Cardiac muscle cell (in vitro differentiated cells and primary cell): ENCODE results near the gene OBSCN. TPM values are rescaled to one million over a fixed set of nuclear protein-coding genes. Genes with fewer than 3 reads are reported as not detected.

ENCODE experiments used
- DNase-seq, 2 donors: peaks; one replicate each; pipeline versions ENCODE4 v3.0.0 to v3.0.0-alpha.2; 2010 to 2017; ENCODE audit warnings: low read depth in 1 of 2, low spot score in 1 of 2
- H3K27ac ChIP-seq: fragments of 200-600 bp; sonication (generic); 2 replicates; pipeline ENCODE4 v1.5.1; 2016
- H3K27me3 ChIP-seq: fragments of 200-600 bp; sonication (generic); 2 replicates; pipeline ENCODE4 v1.6.0; 2016; ENCODE audit warnings: control low read depth
- H3K36me3 ChIP-seq: fragments of 200-600 bp; sonication (generic); 2 replicates; pipeline ENCODE4 v1.5.1; 2016; ENCODE audit warnings: control low read depth
- H3K4me1 ChIP-seq: fragments of 200-600 bp; sonication (generic); 2 replicates; pipeline ENCODE4 v1.8.1; 2017; ENCODE audit warnings: low read depth, mild to moderate bottlenecking, mixed run types
- H3K4me3 ChIP-seq: fragments of 200-600 bp; sonication (generic); 2 replicates; pipeline ENCODE4 v1.5.1; 2016; ENCODE audit warnings: mild to moderate bottlenecking
- H3K9me3 ChIP-seq: fragments of 200-600 bp; sonication (generic); 2 replicates; pipeline ENCODE4 v1.5.1; 2017; ENCODE audit warnings: low read depth, mild to moderate bottlenecking, control low read depth
- polyA plus RNA-seq: library from polyadenylated mRNA; unstranded; fragments of >200 nt; fragmentation: Nextera tagmentation; extraction: Ambion mirVana; gene quantifications from 2 replicates; pipeline ENCODE4 v1.2.1, GENCODE V29; 2016
- total RNA-seq: library from RNA; depleted of rRNA; stranded (reverse); fragments of >200 nt; gene quantifications from 2 replicates; pipeline ENCODE4 v1.2.3, GENCODE V29; 2016
- TF ChIP-seq, protein P1 (sequence below): IDR thresholded peaks from 2 replicates; pipeline ENCODE4 v1.5.1; 2012; ENCODE audit warnings: low read depth, mild to moderate bottlenecking, low read length

OBSCN gene
- total and polyA plus RNA-seq, 2 experiments from 2014 or later, result 87.1 to 390 TPM

- Histone ChIP-seq H3K27me3 (no peaks in the 10 kb centered on the region), H3K36me3 (peaks cover 88% of the 10 kb centered on the region), H3K9me3 (no peaks in the 10 kb centered on the region), H3K4me3 (no peak overlapping the region), H3K27ac (peak overlapping the region; percentile 48), H3K4me1 (no peaks in the 10 kb centered on the region)
- no peak for DNase-seq
- TF ChIP-seq, protein P1, sequence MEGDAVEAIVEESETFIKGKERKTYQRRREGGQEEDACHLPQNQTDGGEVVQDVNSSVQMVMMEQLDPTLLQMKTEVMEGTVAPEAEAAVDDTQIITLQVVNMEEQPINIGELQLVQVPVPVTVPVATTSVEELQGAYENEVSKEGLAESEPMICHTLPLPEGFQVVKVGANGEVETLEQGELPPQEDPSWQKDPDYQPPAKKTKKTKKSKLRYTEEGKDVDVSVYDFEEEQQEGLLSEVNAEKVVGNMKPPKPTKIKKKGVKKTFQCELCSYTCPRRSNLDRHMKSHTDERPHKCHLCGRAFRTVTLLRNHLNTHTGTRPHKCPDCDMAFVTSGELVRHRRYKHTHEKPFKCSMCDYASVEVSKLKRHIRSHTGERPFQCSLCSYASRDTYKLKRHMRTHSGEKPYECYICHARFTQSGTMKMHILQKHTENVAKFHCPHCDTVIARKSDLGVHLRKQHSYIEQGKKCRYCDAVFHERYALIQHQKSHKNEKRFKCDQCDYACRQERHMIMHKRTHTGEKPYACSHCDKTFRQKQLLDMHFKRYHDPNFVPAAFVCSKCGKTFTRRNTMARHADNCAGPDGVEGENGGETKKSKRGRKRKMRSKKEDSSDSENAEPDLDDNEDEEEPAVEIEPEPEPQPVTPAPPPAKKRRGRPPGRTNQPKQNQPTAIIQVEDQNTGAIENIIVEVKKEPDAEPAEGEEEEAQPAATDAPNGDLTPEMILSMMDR, result no peak
Measured at GRCh38 chr1:228295201-228295600, 87.4 kb downstream of the OBSCN start.

DNA sequence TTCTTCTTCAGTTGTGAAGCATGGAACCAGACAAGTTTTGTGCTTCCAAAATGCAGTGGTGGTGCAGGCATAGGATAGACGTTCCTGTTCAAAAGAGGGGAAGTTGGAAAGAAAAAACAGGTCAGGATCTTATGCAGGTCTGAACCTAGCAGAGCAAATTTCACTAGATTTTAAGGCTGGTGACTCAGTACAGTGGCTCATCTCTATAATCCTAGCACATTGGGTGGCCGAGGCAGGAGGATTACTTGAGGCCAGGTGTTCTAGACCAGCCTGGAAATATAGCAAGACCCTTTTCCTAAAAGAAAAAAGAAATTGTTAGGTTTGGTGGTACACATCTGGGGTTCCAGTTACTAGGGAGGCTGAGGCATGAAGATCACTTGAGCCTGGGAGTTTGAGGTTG is 88.1 kb downstream of the OBSCN start:
- Histone ChIP-seq H3K4me1 (no peaks in the 10 kb centered on the region), H3K27me3 (no peaks in the 10 kb centered on the region), H3K27ac (no peak overlapping the region), H3K9me3 (no peaks in the 10 kb centered on the region), H3K36me3 (peaks cover 86% of the 10 kb centered on the region), H3K4me3 (no peak overlapping the region)
- no peak for DNase-seq
- TF ChIP-seq, protein P1, result no peak

GRCh38 chr1:228297242-228297641 is 89.4 kb downstream of the OBSCN start:
- TF ChIP-seq, protein P1, result no peak
- Histone ChIP-seq H3K4me3 (no peak overlapping the region), H3K27me3 (no peaks in the 10 kb centered on the region), H3K9me3 (no peaks in the 10 kb centered on the region), H3K36me3 (peaks cover 91% of the 10 kb centered on the region), H3K27ac (no peak overlapping the region), H3K4me1 (no peaks in the 10 kb centered on the region)
- no peak for DNase-seq

DNA sequence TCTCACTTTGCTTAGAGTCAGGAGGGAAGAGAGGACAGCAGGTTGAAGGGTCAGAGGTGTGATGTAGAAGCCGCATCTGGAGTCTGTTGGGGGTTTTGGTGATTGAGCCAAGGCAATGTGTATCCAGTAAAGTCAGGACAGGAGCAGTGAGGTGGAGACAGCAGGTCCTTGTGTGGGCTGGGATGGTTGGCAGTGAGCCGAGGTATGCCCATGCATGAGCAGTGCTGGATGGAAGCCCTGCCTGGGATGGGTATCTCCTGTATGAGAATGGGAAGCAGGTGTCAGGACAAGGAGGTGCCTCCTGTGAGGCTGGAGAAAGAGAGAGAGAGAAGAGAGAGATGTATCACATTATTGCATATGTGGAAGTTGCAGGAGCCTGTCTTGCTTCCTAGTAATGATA is 90.0 kb downstream of the OBSCN start:
- no peak for DNase-seq
- no peak overlapping the region for H3K4me3 ChIP-seq
- no peaks in the 10 kb centered on the region for H3K27me3 ChIP-seq
- no peaks in the 10 kb centered on the region for H3K4me1 ChIP-seq
- peaks cover 93% of the 10 kb centered on the region for H3K36me3 ChIP-seq
- TF ChIP-seq, protein P1, result no peak
- H3K27ac ChIP-seq, result no peak overlapping the region
- no peaks in the 10 kb centered on the region for H3K9me3 ChIP-seq

- DNase-seq, result no peak
- H3K4me3 ChIP-seq, result no peak overlapping the region
- H3K27ac ChIP-seq, result no peak overlapping the region
- TF ChIP-seq, protein P1, result no peak
- no peaks in the 10 kb centered on the region for H3K27me3 ChIP-seq
- peaks cover 90% of the 10 kb centered on the region for H3K36me3 ChIP-seq
- no peaks in the 10 kb centered on the region for H3K4me1 ChIP-seq
- H3K9me3 ChIP-seq, result no peaks in the 10 kb centered on the region
Measured at GRCh38 chr1:228298471-228298870, 90.6 kb downstream of the OBSCN start.

GRCh38 chr1:228299211-228299610 is 91.4 kb downstream of the OBSCN start:
- no peak overlapping the region for H3K4me3 ChIP-seq
- H3K36me3 ChIP-seq, result peaks cover 89% of the 10 kb centered on the region
- H3K4me1 ChIP-seq, result no peaks in the 10 kb centered on the region
- TF ChIP-seq, protein P1, result no peak
- DNase-seq, result no peak
- no peaks in the 10 kb centered on the region for H3K9me3 ChIP-seq
- no peaks in the 10 kb centered on the region for H3K27me3 ChIP-seq
- no peak overlapping the region for H3K27ac ChIP-seq
